GM12865 (cell line): Measurements from ENCODE around the gene LRRC58.
"Not testable (repeated sequence)": the region's sequence is repeated elsewhere in the genome, so short reads cannot be mapped to it uniquely, and the experiment has no call there.

ENCODE experiments used
- DNase-seq: peaks from one replicate; pipeline ENCODE4 v3.0.0; 2010; ENCODE audit warnings: low read depth
- H3K4me3 ChIP-seq: 2 replicates; pipeline ENCODE4 v1.5.1; 2011; ENCODE audit warnings: mild to moderate bottlenecking, low read depth, low read length, control low read depth
- CTCF ChIP-seq: IDR thresholded peaks from 2 replicates; pipeline ENCODE4 v1.5.1; 2011; ENCODE audit warnings: low read length, control low read depth, low read depth, inconsistent platforms; ENCODE audit not compliant: insufficient read depth; ENCODE audit errors: missing control alignments

LRRC58 gene

DNA sequence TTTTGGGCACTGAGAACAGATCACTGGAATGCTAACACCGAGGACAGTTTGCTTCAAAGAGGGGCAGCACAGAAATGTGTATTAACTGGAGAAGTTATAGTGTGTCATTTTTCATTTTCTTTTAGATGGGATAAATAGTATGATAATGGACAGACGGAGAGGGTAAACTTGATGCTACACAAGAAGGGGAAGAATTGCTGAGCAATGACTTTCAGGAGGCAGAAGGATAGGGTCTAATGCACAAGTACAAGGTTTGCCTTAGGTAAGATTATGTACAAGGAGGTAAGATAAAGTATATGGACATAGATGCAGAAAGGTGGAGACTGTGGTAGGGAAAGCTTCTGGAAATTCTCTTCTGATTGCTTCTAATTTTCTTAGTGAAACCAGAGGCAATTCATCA is 32.3 kb upstream of the LRRC58 start:
- H3K4me3 ChIP-seq, result no peak overlapping the region
- DNase-seq, result no peak
- TF ChIP-seq CTCF, result no peak

- not testable (repeated sequence) for H3K4me3 ChIP-seq, DNase-seq
These were observed 28.8 kb upstream of the LRRC58 start for GRCh38 chr3:120377948-120378347.

GRCh38 chr3:120370463-120370862 is 21.3 kb upstream of the LRRC58 start:
- H3K4me3 ChIP-seq, result no peak overlapping the region
- TF ChIP-seq CTCF, result no peak

GRCh38 chr3:120369037-120369467 is 19.9 kb upstream of the LRRC58 start:
- DNase-seq, result no peak
- no peak overlapping the region for H3K4me3 ChIP-seq
- no peak for TF ChIP-seq CTCF

More at GRCh38 chr3:120370463-120370862, 21.3 kb upstream of the LRRC58 start:
- no peak for DNase-seq

DNA sequence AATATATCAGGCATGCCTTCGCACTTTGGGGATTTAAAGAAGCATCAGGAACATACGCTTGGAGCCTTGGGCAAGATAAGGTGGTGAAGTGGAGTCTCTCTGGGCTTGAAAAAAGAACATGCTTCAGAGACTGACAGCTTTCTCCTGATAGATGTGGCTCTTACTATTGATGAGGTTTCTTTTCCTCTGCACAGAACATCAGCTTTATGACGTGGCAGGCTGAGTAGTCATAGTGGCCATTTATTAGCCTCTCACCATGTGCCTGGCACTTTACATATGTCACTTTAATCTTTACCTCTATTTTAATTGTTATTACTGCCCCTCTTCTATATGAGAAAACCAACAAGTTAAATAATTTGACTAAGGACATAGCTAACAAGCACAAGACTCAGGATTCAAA is 19.0 kb upstream of the LRRC58 start:
- DNase-seq, result no peak
- H3K4me3 ChIP-seq, result no peak overlapping the region
- no peak for TF ChIP-seq CTCF

GRCh38 chr3:120364821-120365220 is 15.7 kb upstream of the LRRC58 start:
- H3K4me3 ChIP-seq, result no peak overlapping the region
- no peak for DNase-seq
- no peak for TF ChIP-seq CTCF

DNA sequence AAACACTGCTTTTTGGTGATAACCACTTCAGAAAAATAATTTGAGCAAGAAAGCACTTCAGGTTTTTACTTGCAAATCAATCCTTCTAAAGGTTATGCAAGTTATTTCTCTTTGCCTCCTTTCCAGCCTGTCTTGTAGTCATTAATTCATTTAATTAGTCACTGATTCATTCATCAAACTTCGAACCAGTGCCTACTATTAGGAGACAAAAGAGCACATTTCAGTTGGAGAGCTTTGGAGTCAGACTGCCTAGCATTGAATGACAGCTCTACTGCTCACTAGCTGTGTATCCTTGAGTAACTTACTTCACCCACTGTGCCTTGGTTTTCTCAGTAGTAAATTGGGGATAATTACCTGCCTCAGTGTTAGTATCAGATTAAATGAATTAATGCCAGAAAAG is 14.9 kb upstream of the LRRC58 start:
- TF ChIP-seq CTCF, result no peak
- no peak for DNase-seq
- H3K4me3 ChIP-seq, result no peak overlapping the region
